ENCODE measurements around the gene CSF3R. TPM values are rescaled to one million over a fixed set of nuclear protein-coding genes. Genes with fewer than 3 reads are reported as not detected.

Gene CSF3R
- total and polyA plus RNA-seq, 9 of the 15 experiments (the other 6 are each of a cell fraction or from before 2014, with no cell fraction given): 0.21 to 0.86 (median 0.40) TPM; not detected in 1

- TF ChIP-seq STAT5A (IDR thresholded peaks at IDR 0.05; ENCODE audit: borderline replicate concordance, low read length) (no peak), TEAD1 (CRISPR knock-in tag; IDR thresholded peaks at IDR 0.05) (no peak), ZNF311 (CRISPR knock-in tag; IDR thresholded peaks at IDR 0.05) (no peak), ZNF316 (IDR thresholded peaks at IDR 0.05) (no peak)
Measured at GRCh38 chr1:36481091-36481490, 1.6 kb downstream of the CSF3R start (continued).

GRCh38 chr1:36480161-36480560 is 2.6 kb downstream of the CSF3R start:
- CTCF ChIA-PET (ENCODE audit: low intra/inter-chr PET ratio): no interaction called here
- Histone ChIP-seq H3K79me2 (ENCODE audit: control insufficient read depth, insufficient read depth, low read length) (no peaks in the 10 kb centered on the region), H3K4me3 (no peak overlapping the region), H3K9ac (ENCODE audit: insufficient read depth in 1 of 2, low read depth in 2 of 2, low read length in 2 of 2) (0 out of 4 replicates have a peak overlapping the region, but pooled peaks of 1 of the 2 experiments have one; percentile 21), H3K36me3 (ENCODE audit: control insufficient read depth, insufficient read depth, low read length) (no peaks in the 10 kb centered on the region), H3K4me1 (replicated peaks in 1 of 2; ENCODE audit: control insufficient read depth in 2 of 2, insufficient read depth in 2 of 2, low read length in 2 of 2) (peaks cover 29 to 31% of the 10 kb centered on the region in 2 experiments), H3K9me1 (ENCODE audit: control insufficient read depth, insufficient read depth, low read length) (no peaks in the 10 kb centered on the region), H3K27me3 (ENCODE audit: control insufficient read depth in 2 of 2, insufficient read depth in 2 of 2, low read length in 2 of 2) (no peaks in the 10 kb centered on the region), H3K27ac (ENCODE audit: extremely low read depth, low read depth, low read length) (no peak overlapping the region), H3K9me3 (replicated peaks; ENCODE audit: control insufficient read depth, insufficient read depth, low read depth, low read length) (no peaks in the 10 kb centered on the region), H4K20me1 (replicated peaks; ENCODE audit: control insufficient read depth, insufficient read depth, low read length) (no peaks in the 10 kb centered on the region), H3K4me2 (ENCODE audit: insufficient read depth, low read length) (no peak overlapping the region; the same call in 1 of the 2 replicates), H2AFZ (ENCODE audit: low read depth, low read length) (no peak overlapping the region)
- WGBS (ENCODE audit: insufficient coverage, low coverage, missing lambda C conversion rate): 51% methylated on average over 2 of the region's 2 CpGs
- ATAC-seq (no peak), DNase-seq (ENCODE audit: extremely low read depth in 1 of 4, low spot score in 3 of 4) (no peak), FAIRE-seq (no peak)
- POLR2A ChIA-PET: interaction anchor here (1.0 to 1.7 kb wide), 2 partner anchors 16 to 43 kb away, joined by 3 to 8 read pairs; partner anchors contain the start of gene MRPS15
- in situ Hi-C loops (cut with MboI) (no loop called here), intact Hi-C loops (cut with micrococcal nuclease) (no loop called here)
- BruUV-seq (replicated peaks): no TSS peak
- TF ChIP-seq NR2C2 (CRISPR knock-in tag; IDR thresholded peaks at IDR 0.05) (0 out of 2 replicates have a peak, but pooled peaks have one; percentile 37), NR2C2 (tag; IDR thresholded peaks at IDR 0.05) (no peak), CEBPG (CRISPR knock-in tag; IDR thresholded peaks at IDR 0.05) (no peak), CEBPG (tag; conservative IDR thresholded peaks at IDR 0.05 in 1 of 2, IDR thresholded peaks at IDR 0.05 in 1 of 2) (0 out of 4 replicates have a peak, but pooled peaks of 1 of the 2 experiments have one; percentile 6), MCM7 (IDR thresholded peaks at IDR 0.05) (no peak), ZNF511 (CRISPR knock-in tag; IDR thresholded peaks at IDR 0.05) (no peak), FUS (optimal IDR thresholded peaks at IDR 0.05; ENCODE audit: low read depth, low read length) (no peak), YY1 (IDR thresholded peaks at IDR 0.05; ENCODE audit: borderline replicate concordance in 1 of 3, control insufficient read depth in 1 of 3, extremely low read depth in 1 of 3, insufficient read depth in 3 of 3, insufficient read length in 1 of 3, insufficient replicate concordance in 2 of 3, low read depth in 1 of 3, low read length in 2 of 3) (no peak), PREB (CRISPR knock-in tag; IDR thresholded peaks at IDR 0.05) (no peak), MITF (IDR thresholded peaks at IDR 0.05) (no peak), ZNF830 (CRISPR knock-in tag; IDR thresholded peaks at IDR 0.05) (no peak), ARID3B (CRISPR knock-in tag; IDR thresholded peaks at IDR 0.05; ENCODE audit: borderline replicate concordance) (0 out of 2 replicates have a peak, but pooled peaks have one; percentile 5), SMAD4 (CRISPR knock-in tag; conservative IDR thresholded peaks at IDR 0.05) (0 out of 2 replicates have a peak, but pooled peaks have one; percentile 27)

Measured in K562 (cell line).